Astrocyte (in vitro differentiated cells and primary cell): ENCODE data around the gene PFDN4.

ENCODE experiments used
- CTCF ChIP-seq: IDR thresholded peaks from 2 replicates; pipeline ENCODE4 v1.5.1; 2011; ENCODE audit warnings: low read depth, mild to moderate bottlenecking, inconsistent platforms, low read length, moderate library complexity; ENCODE audit not compliant: insufficient read depth
- EZH2 ChIP-seq: IDR thresholded peaks from 2 replicates; pipeline ENCODE4 v1.6.1; 2012; ENCODE audit warnings: mild to moderate bottlenecking, low read length, inconsistent platforms; ENCODE audit not compliant: insufficient read depth

GRCh38 chr20:54205450-54205849, 2.4 kb upstream of the PFDN4 start:
- TF ChIP-seq CTCF = no peak
- no peak for TF ChIP-seq EZH2
